ENCODE data around the gene SCD. TPM values are rescaled to one million over a fixed set of nuclear protein-coding genes. Genes with fewer than 3 reads are reported as not detected.

Gene SCD
- total RNA-seq, 1 experiment from 2014 or later, result 518 TPM

- H3K36me3 ChIP-seq (ENCODE audit: low read depth), result no peaks in the 10 kb centered on the region
- no peaks in the 10 kb centered on the region for H4K20me1 ChIP-seq (ENCODE audit: insufficient read depth)
- H3K9me2 ChIP-seq (ENCODE audit: insufficient read depth), result no peaks in the 10 kb centered on the region
- ChIA-PET CTCF (interaction anchor here (0.7 to 1.6 kb wide), 2 partner anchors 27 to 30 kb away, joined by 5 to 13 read pairs; no protein-coding TSS in a partner anchor), POLR2A (ENCODE audit: unreplicated experiment) (interaction anchor here (0.6 to 2.0 kb wide), 6 partner anchors 8 to 995 kb away, joined by 4 to 132 read pairs (median 9); partner anchors contain the start of genes HIF1AN and SCD)
- H3K4me1 ChIP-seq (replicated peaks; ENCODE audit: insufficient read depth), result peaks cover 59% of the 10 kb centered on the region
- peak overlapping the region; percentile 96 for H3K4me2 ChIP-seq
- TSS peak; percentile 96 for BruUV-seq (replicated peaks)
- peak overlapping the region; percentile 88 for H3K4me3 ChIP-seq
- TF ChIP-seq CTCF (conservative IDR thresholded peaks at IDR 0.05), result no peak
- no peak for TF ChIP-seq EZH2 (IDR thresholded peaks at IDR 0.05; ENCODE audit: low read depth)
- H3K79me2 ChIP-seq (ENCODE audit: low read depth), result peaks cover 26% of the 10 kb centered on the region
- intact Hi-C loops (cut with micrococcal nuclease; ENCODE audit: unreplicated experiment), result loop anchor here (1.0 to 5.0 kb wide), 2 partner anchors 26 to 35 kb away; no protein-coding TSS in a partner anchor
- no peaks in the 10 kb centered on the region for H3K9me3 ChIP-seq (ENCODE audit: insufficient read depth, low read depth)
- H3K27ac ChIP-seq, result peak overlapping the region; percentile 100
- DNase-seq, result no peak
- H3K27me3 ChIP-seq (ENCODE audit: insufficient read depth, low read depth), result no peaks in the 10 kb centered on the region
- peak overlapping the region; percentile 72; the same call in 1 of the 2 replicates for H2AFZ ChIP-seq
- peaks cover 63% of the 10 kb centered on the region for H3F3A ChIP-seq (ENCODE audit: insufficient read depth, low read depth)
Observed at GRCh38 chr10:100372415-100373297, 25.6 kb downstream of the SCD start.

- intact Hi-C loops (cut with micrococcal nuclease; ENCODE audit: unreplicated experiment), result loop anchor here (1.0 to 5.0 kb wide), 3 partner anchors 27 to 59 kb away; no protein-coding TSS in a partner anchor
- no peaks in the 10 kb centered on the region for H3K9me3 ChIP-seq (ENCODE audit: insufficient read depth, low read depth)
- peak overlapping the region; percentile 96 for H3K4me2 ChIP-seq
- ChIA-PET POLR2A (ENCODE audit: unreplicated experiment) (interaction anchor here (0.5 to 2.0 kb wide), 8 partner anchors 9 to 994 kb away, joined by 4 to 132 read pairs (median 8); partner anchors contain the start of genes HIF1AN and SCD), CTCF (interaction anchor here (0.5 to 1.6 kb wide), 3 partner anchors 28 to 31 kb away, joined by 3 to 13 read pairs (median 5); no protein-coding TSS in a partner anchor)
- H3F3A ChIP-seq (ENCODE audit: insufficient read depth, low read depth), result peaks cover 63% of the 10 kb centered on the region
- peak; percentile 95 to 98 for DNase-seq
- peaks cover 59% of the 10 kb centered on the region for H3K4me1 ChIP-seq (replicated peaks; ENCODE audit: insufficient read depth)
- H3K4me3 ChIP-seq, result peak overlapping the region; percentile 88
- no TSS peak for BruUV-seq (replicated peaks)
- no peaks in the 10 kb centered on the region for H3K9me2 ChIP-seq (ENCODE audit: insufficient read depth)
- H3K27ac ChIP-seq, result peak overlapping the region; percentile 100
- TF ChIP-seq EZH2 (IDR thresholded peaks at IDR 0.05; ENCODE audit: low read depth), result no peak
- TF ChIP-seq CTCF (conservative IDR thresholded peaks at IDR 0.05), result no peak
- no peaks in the 10 kb centered on the region for H4K20me1 ChIP-seq (ENCODE audit: insufficient read depth)
- no peaks in the 10 kb centered on the region for H3K36me3 ChIP-seq (ENCODE audit: low read depth)
- H2AFZ ChIP-seq, result peak overlapping the region; percentile 72; the same call in 1 of the 2 replicates
- peaks cover 26% of the 10 kb centered on the region for H3K79me2 ChIP-seq (ENCODE audit: low read depth)
- no peaks in the 10 kb centered on the region for H3K27me3 ChIP-seq (ENCODE audit: insufficient read depth, low read depth)
Observed at GRCh38 chr10:100373298-100374199, 26.5 kb downstream of the SCD start.

Measured in PC-9 (cell line).